SK-N-SH treated with all-trans-retinoic acid at 6 μM for 48 hours (cell line): ENCODE results near the gene SLC66A3.

Experiments used
- ATAC-seq: fragments of 200-7000 bp; cut with Tn5 transposase; 3 replicates; pipeline ENCODE4 v1.9.1; 2020; ENCODE audit warnings: mild to moderate bottlenecking, moderate library complexity
- BACH2 ChIP-seq: fragments of 250-450 bp; sonication (Bioruptor Pico); IDR thresholded peaks from 2 replicates; pipeline ENCODE4 v1.9.0; 2021; ENCODE audit warnings: mild to moderate bottlenecking, borderline replicate concordance
- CSDC2 ChIP-seq: fragments of 250-450 bp; sonication (Bioruptor Pico); IDR thresholded peaks from 2 replicates; pipeline ENCODE4 v1.5.0; 2020; ENCODE audit warnings: mild to moderate bottlenecking, moderate library complexity
- CSRNP3 ChIP-seq: fragments of 250-450 bp; sonication (Bioruptor Pico); IDR thresholded peaks from 2 replicates; pipeline ENCODE4 v1.5.1; 2021; ENCODE audit warnings: mild to moderate bottlenecking, moderate library complexity
- ESRRG ChIP-seq: fragments of 250-450 bp; sonication (Bioruptor Pico); IDR thresholded peaks from 2 replicates; pipeline ENCODE4 v1.6.1; 2021; ENCODE audit warnings: mild to moderate bottlenecking
- GLIS3 ChIP-seq: fragments of 250-450 bp; sonication (Bioruptor Pico); IDR thresholded peaks from 2 replicates; pipeline ENCODE4 v1.5.0; 2020; ENCODE audit warnings: mild to moderate bottlenecking, moderate library complexity
- ISL1 ChIP-seq: fragments of 250-450 bp; sonication (Bioruptor Pico); IDR thresholded peaks from 2 replicates; pipeline ENCODE4 v2.1.2; 2022; ENCODE audit warnings: mild to moderate bottlenecking, moderate library complexity
- OSR1 ChIP-seq: fragments of 250-450 bp; sonication (Bioruptor Pico); IDR thresholded peaks from 2 replicates; pipeline ENCODE4 v1.8.0; 2022; ENCODE audit warnings: moderate library complexity, mild to moderate bottlenecking, inconsistent platforms
- POU6F1 ChIP-seq: fragments of 250-450 bp; sonication (Bioruptor Pico); IDR thresholded peaks from 2 replicates; pipeline ENCODE4 v1.8.0; 2021; ENCODE audit warnings: low read depth, mild to moderate bottlenecking, moderate library complexity, borderline replicate concordance
- RARB ChIP-seq: fragments of 250-450 bp; sonication (Bioruptor Pico); IDR thresholded peaks from 2 replicates; pipeline ENCODE4 v1.8.0; 2021; ENCODE audit warnings: mild to moderate bottlenecking, moderate library complexity
- SNAI2 ChIP-seq: fragments of 250-450 bp; sonication (Bioruptor Pico); IDR thresholded peaks from 2 replicates; pipeline ENCODE4 v1.5.0; 2020; ENCODE audit warnings: mild to moderate bottlenecking, moderate library complexity
- TCF4 ChIP-seq: fragments of 250-450 bp; sonication (Bioruptor Pico); IDR thresholded peaks from 2 replicates; pipeline ENCODE4 v1.8.0; 2021; ENCODE audit warnings: mild to moderate bottlenecking, moderate library complexity, borderline replicate concordance
- ZC3H10 ChIP-seq: fragments of 250-450 bp; sonication (Bioruptor Pico); IDR thresholded peaks from 2 replicates; pipeline ENCODE4 v1.5.1; 2021; ENCODE audit warnings: mild to moderate bottlenecking, moderate library complexity
- ZFP3 ChIP-seq: fragments of 250-450 bp; sonication (Bioruptor Pico); IDR thresholded peaks from 2 replicates; pipeline ENCODE4 v1.5.0; 2020; ENCODE audit warnings: mild to moderate bottlenecking, moderate library complexity
- ZFP30 ChIP-seq: fragments of 450-650 bp; formaldehyde crosslinking; IDR thresholded peaks from 2 replicates; pipeline ENCODE4 v1.5.0; 2022; ENCODE audit warnings: mild to moderate bottlenecking, moderate library complexity
- ZNF565 ChIP-seq: fragments of 450-650 bp; formaldehyde crosslinking; conservative IDR thresholded peaks from 2 replicates; pipeline ENCODE4 v1.5.0; 2020; ENCODE audit warnings: low read depth, mild to moderate bottlenecking, moderate library complexity
- ZNF70 ChIP-seq: fragments of 450-650 bp; formaldehyde crosslinking; IDR thresholded peaks from 2 replicates; pipeline ENCODE4 v1.5.0; 2020; ENCODE audit warnings: mild to moderate bottlenecking, moderate library complexity
- ZNF8 ChIP-seq: fragments of 450-650 bp; formaldehyde crosslinking; IDR thresholded peaks from 2 replicates; pipeline ENCODE4 v1.5.0; 2020; ENCODE audit warnings: mild to moderate bottlenecking, moderate library complexity
- TF ChIP-seq, protein P1 (sequence below): fragments of 250-450 bp; sonication (Bioruptor Pico); IDR thresholded peaks from 2 replicates; pipeline ENCODE4 v1.5.0; 2020; ENCODE audit warnings: mild to moderate bottlenecking, moderate library complexity
- TF ChIP-seq, protein P2 (sequence below): fragments of 250-450 bp; sonication (Bioruptor Pico); IDR thresholded peaks from 2 replicates; pipeline ENCODE4 v1.8.0; 2020; ENCODE audit warnings: mild to moderate bottlenecking, moderate library complexity, borderline replicate concordance

The SLC66A3 gene

GRCh38 chr2:11157296-11157695 lies 2.0 kb downstream of the SLC66A3 start:
- ATAC-seq = no peak
- TF ChIP-seq ZNF70 (CRISPR knock-in tag) (no peak), ISL1 (CRISPR knock-in tag) (no peak), ZNF565 (CRISPR knock-in tag) (no peak), CSDC2 (CRISPR knock-in tag) (no peak), ESRRG (no peak), ZFP30 (CRISPR knock-in tag) (no peak), SNAI2 (CRISPR knock-in tag) (no peak), POU6F1 (CRISPR knock-in tag) (no peak), ZFP3 (no peak)
- TF ChIP-seq, protein P1, sequence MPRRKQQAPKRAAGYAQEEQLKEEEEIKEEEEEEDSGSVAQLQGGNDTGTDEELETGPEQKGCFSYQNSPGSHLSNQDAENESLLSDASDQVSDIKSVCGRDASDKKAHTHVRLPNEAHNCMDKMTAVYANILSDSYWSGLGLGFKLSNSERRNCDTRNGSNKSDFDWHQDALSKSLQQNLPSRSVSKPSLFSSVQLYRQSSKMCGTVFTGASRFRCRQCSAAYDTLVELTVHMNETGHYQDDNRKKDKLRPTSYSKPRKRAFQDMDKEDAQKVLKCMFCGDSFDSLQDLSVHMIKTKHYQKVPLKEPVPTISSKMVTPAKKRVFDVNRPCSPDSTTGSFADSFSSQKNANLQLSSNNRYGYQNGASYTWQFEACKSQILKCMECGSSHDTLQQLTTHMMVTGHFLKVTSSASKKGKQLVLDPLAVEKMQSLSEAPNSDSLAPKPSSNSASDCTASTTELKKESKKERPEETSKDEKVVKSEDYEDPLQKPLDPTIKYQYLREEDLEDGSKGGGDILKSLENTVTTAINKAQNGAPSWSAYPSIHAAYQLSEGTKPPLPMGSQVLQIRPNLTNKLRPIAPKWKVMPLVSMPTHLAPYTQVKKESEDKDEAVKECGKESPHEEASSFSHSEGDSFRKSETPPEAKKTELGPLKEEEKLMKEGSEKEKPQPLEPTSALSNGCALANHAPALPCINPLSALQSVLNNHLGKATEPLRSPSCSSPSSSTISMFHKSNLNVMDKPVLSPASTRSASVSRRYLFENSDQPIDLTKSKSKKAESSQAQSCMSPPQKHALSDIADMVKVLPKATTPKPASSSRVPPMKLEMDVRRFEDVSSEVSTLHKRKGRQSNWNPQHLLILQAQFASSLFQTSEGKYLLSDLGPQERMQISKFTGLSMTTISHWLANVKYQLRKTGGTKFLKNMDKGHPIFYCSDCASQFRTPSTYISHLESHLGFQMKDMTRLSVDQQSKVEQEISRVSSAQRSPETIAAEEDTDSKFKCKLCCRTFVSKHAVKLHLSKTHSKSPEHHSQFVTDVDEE (CRISPR knock-in tag) = no peak

DNA sequence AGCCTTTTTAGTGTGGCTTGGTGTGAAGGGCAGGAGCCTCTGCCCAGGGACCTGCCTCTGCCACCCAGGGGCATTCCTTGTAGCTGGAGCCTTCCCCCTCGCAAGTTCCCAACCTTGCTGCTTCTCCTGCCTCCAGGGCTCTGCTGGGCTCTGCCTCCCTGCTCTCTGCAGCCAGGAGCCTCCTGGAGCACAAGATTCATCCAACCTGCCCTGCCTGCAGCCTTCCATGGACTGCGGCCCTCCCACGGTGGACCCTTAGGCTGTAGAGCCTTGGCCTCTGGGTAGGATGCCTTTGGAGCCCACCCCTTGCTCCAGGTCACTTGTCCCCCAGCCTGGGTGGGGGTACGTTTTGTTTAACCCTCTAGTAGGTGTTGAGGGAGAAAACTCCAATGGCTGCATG lies 2.5 kb downstream of the SLC66A3 start:
- no peak for ATAC-seq
- TF ChIP-seq ZFP3 (no peak), CSDC2 (CRISPR knock-in tag) (no peak), SNAI2 (CRISPR knock-in tag) (no peak), GLIS3 (CRISPR knock-in tag) (no peak), ZNF70 (CRISPR knock-in tag) (no peak), OSR1 (no peak), RARB (CRISPR knock-in tag) (no peak), CSRNP3 (CRISPR knock-in tag) (no peak), BACH2 (CRISPR knock-in tag) (no peak), TCF4 (CRISPR knock-in tag) (no peak), ZC3H10 (CRISPR knock-in tag) (no peak)
- TF ChIP-seq, protein P1 (CRISPR knock-in tag) = no peak

DNA sequence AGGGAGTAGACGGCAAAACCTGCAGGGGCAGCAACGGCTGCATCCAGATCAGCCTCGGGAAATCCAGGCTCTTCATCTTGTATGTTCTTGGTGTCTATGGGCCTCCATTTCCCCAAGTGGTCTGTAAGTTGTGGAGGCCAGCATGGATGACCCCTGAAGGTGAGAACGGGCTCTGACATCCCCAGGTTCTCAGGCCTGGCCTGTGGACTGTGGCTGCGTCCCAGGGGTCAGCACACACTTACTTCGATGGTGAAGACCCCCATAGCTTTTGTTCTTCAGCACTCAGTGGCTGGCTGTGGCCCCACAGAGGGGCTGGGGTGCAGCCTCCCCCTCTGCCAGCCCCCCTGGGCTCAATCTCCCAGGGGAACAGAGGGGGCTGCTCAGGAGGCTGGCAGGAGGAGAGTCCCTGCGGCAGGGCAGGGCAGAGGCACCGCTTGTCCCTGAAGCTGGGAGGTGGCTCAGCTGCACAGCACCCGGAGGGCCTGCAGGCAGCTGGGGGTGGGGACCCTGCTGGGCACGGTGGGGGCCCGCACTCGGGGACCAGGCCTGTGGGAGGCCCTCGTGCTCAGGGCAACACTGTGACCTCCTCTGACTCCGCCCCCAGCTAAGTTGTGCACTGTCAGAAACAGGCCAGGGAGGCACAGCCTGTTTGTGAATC lies 3.8 kb downstream of the SLC66A3 start:
- ATAC-seq = no peak

More for the DNA sequence above, 3.8 kb downstream of the SLC66A3 start:
- TF ChIP-seq ZNF70 (CRISPR knock-in tag) (no peak), OSR1 (no peak), BACH2 (CRISPR knock-in tag) (no peak), GLIS3 (CRISPR knock-in tag) (no peak), ZNF8 (CRISPR knock-in tag) (no peak), POU6F1 (CRISPR knock-in tag) (no peak)
- TF ChIP-seq, protein P2, sequence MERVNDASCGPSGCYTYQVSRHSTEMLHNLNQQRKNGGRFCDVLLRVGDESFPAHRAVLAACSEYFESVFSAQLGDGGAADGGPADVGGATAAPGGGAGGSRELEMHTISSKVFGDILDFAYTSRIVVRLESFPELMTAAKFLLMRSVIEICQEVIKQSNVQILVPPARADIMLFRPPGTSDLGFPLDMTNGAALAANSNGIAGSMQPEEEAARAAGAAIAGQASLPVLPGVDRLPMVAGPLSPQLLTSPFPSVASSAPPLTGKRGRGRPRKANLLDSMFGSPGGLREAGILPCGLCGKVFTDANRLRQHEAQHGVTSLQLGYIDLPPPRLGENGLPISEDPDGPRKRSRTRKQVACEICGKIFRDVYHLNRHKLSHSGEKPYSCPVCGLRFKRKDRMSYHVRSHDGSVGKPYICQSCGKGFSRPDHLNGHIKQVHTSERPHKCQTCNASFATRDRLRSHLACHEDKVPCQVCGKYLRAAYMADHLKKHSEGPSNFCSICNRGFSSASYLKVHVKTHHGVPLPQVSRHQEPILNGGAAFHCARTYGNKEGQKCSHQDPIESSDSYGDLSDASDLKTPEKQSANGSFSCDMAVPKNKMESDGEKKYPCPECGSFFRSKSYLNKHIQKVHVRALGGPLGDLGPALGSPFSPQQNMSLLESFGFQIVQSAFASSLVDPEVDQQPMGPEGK (CRISPR knock-in tag) = no peak
